Hematopoietic multipotent progenitor cell treated with erythropoietin and hydrocortisone succinate and interleukin-3 and kit ligand, for 17 days (in vitro differentiated cells): ENCODE data around the gene HPN.

ENCODE experiments used
- DNase-seq: peaks from one replicate; pipeline ENCODE4 v3.0.0-alpha.2; 2015; ENCODE audit warnings: low spot score

HPN gene

GRCh38 chr19:35105411-35106290 lies 64.1 kb downstream of the HPN start:
- DNase-seq: no peak

- no peak for DNase-seq
Observed at GRCh38 chr19:35106291-35106583, 64.7 kb downstream of the HPN start.

- DNase-seq: no peak
Observed at GRCh38 chr19:35106898-35107541, 65.5 kb downstream of the HPN start.

GRCh38 chr19:35107545-35107944 lies 66.0 kb downstream of the HPN start:
- no peak for DNase-seq

GRCh38 chr19:35108730-35109129 lies 67.2 kb downstream of the HPN start:
- no peak for DNase-seq

GRCh38 chr19:35109395-35110112 lies 68.0 kb downstream of the HPN start:
- no peak for DNase-seq

- DNase-seq: no peak
Observed at GRCh38 chr19:35110974-35111373, 69.5 kb downstream of the HPN start.

GRCh38 chr19:35112995-35113688 lies 71.6 kb downstream of the HPN start:
- DNase-seq: no peak

- DNase-seq: peak; percentile 70
Observed at GRCh38 chr19:35114353-35115176, 73.0 kb downstream of the HPN start.

- no peak for DNase-seq
Observed at GRCh38 chr19:35115177-35115951, 73.8 kb downstream of the HPN start, which contains the start of gene FXYD3. Gene FXYD3, plus strand, starts transcription at chr19:35115823. Its CDS starts 3,554 bp downstream, at chr19:35119377.
